Putamen (tissue), 1 donor: Measurements from ENCODE around the gene INTS11.

Experiments
- DNase-seq: peaks from one replicate; pipeline ENCODE4 v3.0.0-alpha.2; 2016; ENCODE audit warnings: low spot score

The INTS11 gene

GRCh38 chr1:1343811-1344421, 19.5 kb upstream of the INTS11 start:
- DNase-seq: no peak

DNA sequence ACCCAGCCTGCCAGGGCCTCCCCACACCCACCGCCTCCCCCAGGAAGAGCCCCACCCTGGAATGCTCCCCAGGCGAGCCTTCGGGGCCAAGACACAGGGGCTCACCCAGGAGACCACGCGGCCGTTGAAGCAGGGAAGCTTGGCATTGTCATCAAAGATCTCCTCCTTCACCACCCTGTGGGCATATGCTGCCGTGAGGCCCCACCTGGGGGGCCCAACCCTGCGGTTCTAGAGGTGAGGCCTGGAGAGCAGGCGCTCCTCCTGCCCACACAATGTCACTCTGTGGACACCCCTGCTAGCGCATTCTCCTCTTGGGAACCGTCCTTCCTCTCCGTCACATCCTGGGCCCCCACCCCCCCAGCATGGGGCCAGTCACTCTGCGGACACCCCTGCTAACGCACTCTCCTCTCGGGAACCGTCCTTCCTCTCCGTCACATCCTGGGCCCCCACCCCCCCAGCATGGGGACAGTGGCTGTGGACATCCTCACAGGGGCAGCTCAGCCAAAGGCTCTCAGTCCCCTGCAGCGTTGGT, 18.2 kb upstream of the INTS11 start:
- no peak for DNase-seq

GRCh38 chr1:1342061-1342562, 17.7 kb upstream of the INTS11 start:
- no peak for DNase-seq

GRCh38 chr1:1341549-1342021, 17.1 kb upstream of the INTS11 start:
- DNase-seq: no peak

GRCh38 chr1:1340791-1341548, 16.5 kb upstream of the INTS11 start:
- DNase-seq: no peak

GRCh38 chr1:1340185-1340584, 15.7 kb upstream of the INTS11 start:
- no peak for DNase-seq

GRCh38 chr1:1338278-1338677, 13.8 kb upstream of the INTS11 start:
- no peak for DNase-seq

DNA sequence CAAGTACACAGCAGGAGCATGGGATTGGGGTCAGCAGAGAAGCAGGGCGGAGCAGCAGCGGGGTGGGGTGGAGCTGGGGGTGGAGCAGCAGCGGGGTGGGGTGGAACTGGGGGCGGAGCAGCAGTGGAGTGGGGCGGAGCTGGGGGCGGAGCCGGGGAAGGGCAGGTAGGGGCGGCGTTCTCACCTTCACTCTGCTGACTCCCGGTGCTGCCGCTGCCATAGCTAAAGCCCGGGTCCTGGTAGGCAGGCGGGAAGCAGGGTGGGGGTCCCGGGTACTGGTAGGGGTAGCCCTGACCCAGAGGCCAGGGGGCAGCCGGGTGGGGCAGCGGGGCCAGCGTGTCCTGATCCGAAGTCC, 13.3 kb upstream of the INTS11 start:
- no peak for DNase-seq

GRCh38 chr1:1336931-1337792, 12.7 kb upstream of the INTS11 start:
- DNase-seq: no peak

GRCh38 chr1:1336446-1336845, 12.0 kb upstream of the INTS11 start:
- no peak for DNase-seq

- DNase-seq: no peak
Observed at GRCh38 chr1:1335792-1336248, 11.4 kb upstream of the INTS11 start.

- DNase-seq: no peak
Observed at GRCh38 chr1:1335283-1335682, 10.8 kb upstream of the INTS11 start.

GRCh38 chr1:1334835-1335234, 10.4 kb upstream of the INTS11 start:
- no peak for DNase-seq

DNA sequence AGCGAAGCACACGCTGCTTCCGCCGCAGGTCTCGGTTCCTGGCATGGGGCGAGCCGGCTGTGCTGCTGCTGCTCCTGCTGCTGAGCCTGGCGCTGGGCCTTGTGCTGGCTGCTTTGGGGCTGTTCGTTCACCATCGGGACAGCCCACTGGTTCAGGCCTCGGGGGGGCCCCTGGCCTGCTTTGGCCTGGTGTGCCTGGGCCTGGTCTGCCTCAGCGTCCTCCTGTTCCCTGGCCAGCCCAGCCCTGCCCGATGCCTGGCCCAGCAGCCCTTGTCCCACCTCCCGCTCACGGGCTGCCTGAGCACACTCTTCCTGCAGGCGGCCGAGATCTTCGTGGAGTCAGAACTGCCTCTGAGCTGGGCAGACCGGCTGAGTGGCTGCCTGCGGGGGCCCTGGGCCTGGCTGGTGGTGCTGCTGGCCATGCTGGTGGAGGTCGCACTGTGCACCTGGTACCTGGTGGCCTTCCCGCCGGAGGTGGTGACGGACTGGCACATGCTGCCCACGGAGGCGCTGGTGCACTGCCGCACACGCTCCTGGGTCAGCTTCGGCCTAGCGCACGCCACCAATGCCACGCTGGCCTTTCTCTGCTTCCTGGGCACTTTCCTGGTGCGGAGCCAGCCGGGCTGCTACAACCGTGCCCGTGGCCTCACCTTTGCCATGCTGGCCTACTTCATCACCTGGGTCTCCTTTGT, 9.2 kb upstream of the INTS11 start:
- no peak for DNase-seq

GRCh38 chr1:1332774-1333480, 8.5 kb upstream of the INTS11 start:
- DNase-seq: no peak

- DNase-seq: no peak
Observed at GRCh38 chr1:1332031-1332755, 7.7 kb upstream of the INTS11 start.

DNA sequence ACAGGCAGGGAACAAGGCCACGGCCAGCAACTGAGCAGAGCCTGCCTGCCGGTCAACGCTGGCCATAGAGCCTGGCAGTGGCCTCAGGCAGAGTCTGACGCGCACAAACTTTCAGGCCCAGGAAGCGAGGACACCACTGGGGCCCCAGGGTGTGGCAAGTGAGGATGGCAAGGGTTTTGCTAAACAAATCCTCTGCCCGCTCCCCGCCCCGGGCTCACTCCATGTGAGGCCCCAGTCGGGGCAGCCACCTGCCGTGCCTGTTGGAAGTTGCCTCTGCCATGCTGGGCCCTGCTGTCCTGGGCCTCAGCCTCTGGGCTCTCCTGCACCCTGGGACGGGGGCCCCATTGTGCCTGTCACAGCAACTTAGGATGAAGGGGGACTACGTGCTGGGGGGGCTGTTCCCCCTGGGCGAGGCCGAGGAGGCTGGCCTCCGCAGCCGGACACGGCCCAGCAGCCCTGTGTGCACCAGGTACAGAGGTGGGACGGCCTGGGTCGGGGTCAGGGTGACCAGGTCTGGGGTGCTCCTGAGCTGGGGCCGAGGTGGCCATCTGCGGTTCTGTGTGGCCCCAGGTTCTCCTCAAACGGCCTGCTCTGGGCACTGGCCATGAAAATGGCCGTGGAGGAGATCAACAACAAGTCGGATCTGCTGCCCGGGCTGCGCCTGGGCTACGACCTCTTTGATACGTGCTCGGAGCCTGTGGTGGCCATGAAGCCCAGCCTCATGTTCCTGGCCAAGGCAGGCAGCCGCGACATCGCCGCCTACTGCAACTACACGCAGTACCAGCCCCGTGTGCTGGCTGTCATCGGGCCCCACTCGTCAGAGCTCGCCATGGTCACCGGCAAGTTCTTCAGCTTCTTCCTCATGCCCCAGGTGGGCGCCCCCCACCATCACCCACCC, 6.9 kb upstream of the INTS11 start, which contains the start of gene TAS1R3:
TSS of gene TAS1R3 (plus strand) at position 213 of the 898 bp plus-strand sequence. CDS start at position 279, 66 bp downstream.
- no peak for DNase-seq

DNA sequence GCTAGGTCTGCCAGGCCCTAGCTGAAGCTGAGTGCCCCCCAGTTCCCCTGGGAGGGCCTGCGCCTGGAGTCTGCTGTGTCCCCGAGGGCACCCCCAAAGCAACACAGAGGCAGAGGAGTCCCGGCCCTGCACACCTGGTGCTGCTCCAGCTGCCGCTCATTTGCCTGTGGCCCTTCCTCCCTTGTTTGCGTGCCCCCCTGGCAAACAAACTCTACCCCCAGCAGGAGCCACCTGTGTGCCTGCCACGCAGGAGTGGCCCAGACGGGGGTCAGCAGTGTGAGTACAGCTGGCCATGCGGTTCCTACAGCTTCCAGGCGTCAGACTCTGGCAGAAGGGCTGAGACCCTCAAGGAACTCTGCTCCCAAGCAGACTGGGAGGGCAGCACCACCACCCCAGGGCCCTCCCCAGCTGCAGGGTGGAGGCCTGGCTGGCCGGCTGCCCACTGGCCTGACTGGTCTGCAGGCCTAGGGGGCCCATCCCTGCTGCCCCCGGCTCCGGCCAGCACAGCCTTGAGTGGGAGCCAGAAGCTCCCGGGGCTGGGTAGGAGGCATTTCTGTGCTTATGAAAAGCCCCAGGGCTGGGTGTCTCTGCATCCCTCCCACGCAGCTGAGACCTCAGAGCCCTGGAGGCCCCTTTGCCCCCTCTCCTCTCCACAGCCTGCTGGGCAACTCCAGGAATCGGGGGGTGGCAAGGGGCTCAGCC, 6.1 kb upstream of the INTS11 start:
- DNase-seq: no peak
